Thoracic aorta endothelial cell (primary cell): Measurements from ENCODE around the gene ZNF714. TPM values are rescaled to one million over a fixed set of nuclear protein-coding genes. Genes with fewer than 3 reads are reported as not detected.

Experiments
- small RNA-seq: library from RNA; depleted of rRNA; stranded (forward); fragments of <200 nt; gene quantifications from one replicate; pipeline ENCODE3, GENCODE V24; 2012
- total RNA-seq: library from RNA; depleted of rRNA; stranded (reverse); fragments of >200 nt; gene quantifications from 2 replicates; pipeline ENCODE4 v1.2.3, GENCODE V29; 2012

Gene ZNF714
- total RNA-seq: 18.1 and 22.3 TPM in 2 replicates

GRCh38 chr19:21082011-21082975 lies at the start of gene ZNF714:
Gene ZNF714 (plus strand): TSS chr19:21082203. CDS start chr19:21098269, 16,066 bp downstream.

GRCh38 chr19:21141787-21142464 lies 59.9 kb downstream of the ZNF714 start, which contains the start of gene ZNF431:
Gene ZNF431 (plus strand): TSS chr19:21142040. CDS start chr19:21142184, 144 bp downstream.

Small RNAs within 50 kb of the gene (small RNA-seq; reads per million reads assigned to genes)
- gene RNA5SP469: 0.42 reads per million

Other genes starting within 250 kb of the ZNF714 start
- 9.1 and 10.1 TPM in 2 replicates for gene ZNF85, start 159.0 kb upstream of the ZNF714 start, total RNA-seq
- 12.9 and 14.4 TPM in 2 replicates for gene ZNF430, start 61.5 kb upstream of the ZNF714 start, total RNA-seq
- 7.2 and 7.8 TPM in 2 replicates for gene ZNF431, start 59.8 kb downstream of the ZNF714 start, total RNA-seq
- gene ZNF708, start 247.2 kb downstream of the ZNF714 start, total RNA-seq: 10.4 and 15.4 TPM in 2 replicates